Measurements from ENCODE around the gene SNRNP200.

SNRNP200 gene

DNA sequence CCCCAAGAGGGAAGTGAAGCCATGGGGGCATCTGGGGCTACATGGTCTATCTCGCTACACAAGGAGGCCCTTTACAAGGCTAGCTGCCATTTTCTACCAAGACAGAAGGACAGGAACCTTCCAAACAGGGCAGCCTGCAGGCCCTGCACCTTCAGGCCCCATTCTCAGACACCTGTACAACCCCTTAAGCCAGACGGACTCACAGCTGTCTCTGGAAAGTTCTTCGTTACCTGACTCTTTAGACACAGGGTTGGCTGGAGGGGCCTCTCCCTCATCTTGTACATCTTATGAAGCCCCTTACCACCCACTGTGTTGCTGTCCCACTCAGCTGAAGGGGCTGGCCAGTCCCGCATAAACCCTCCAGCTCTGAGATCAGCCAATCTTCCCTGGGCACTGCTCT is 56.7 kb downstream of the SNRNP200 start:
- DNase-seq, result no peak

DNA sequence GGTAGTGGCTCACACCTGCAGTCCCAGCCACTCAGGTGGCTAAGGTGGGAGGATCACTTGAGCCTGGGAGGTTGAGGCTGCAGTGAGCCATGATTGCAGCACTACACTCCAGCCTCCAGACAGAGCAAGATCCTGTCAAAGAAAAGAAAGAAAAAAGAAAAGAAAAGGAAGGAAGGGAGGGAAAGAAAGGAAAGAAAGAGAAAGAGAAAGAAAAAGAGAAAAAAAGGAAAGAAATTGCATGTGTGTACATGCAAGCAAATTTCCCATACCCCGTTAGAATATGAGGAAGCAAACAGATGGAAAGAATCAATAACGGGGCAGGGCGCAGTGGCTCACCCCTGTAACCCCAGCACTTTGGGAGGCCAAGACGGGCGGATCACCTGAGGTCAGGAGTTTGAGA is 57.5 kb downstream of the SNRNP200 start:
- no peak for DNase-seq

GRCh38 chr2:96247009-96247408 is 58.3 kb downstream of the SNRNP200 start:
- no peak for DNase-seq

GRCh38 chr2:96245609-96246390 is 59.5 kb downstream of the SNRNP200 start:
- DNase-seq, result no peak

- no peak for DNase-seq
Measured at GRCh38 chr2:96243843-96244242, 61.5 kb downstream of the SNRNP200 start.

GRCh38 chr2:96241900-96242611 is 63.3 kb downstream of the SNRNP200 start:
- DNase-seq, result peak; percentile 71

DNA sequence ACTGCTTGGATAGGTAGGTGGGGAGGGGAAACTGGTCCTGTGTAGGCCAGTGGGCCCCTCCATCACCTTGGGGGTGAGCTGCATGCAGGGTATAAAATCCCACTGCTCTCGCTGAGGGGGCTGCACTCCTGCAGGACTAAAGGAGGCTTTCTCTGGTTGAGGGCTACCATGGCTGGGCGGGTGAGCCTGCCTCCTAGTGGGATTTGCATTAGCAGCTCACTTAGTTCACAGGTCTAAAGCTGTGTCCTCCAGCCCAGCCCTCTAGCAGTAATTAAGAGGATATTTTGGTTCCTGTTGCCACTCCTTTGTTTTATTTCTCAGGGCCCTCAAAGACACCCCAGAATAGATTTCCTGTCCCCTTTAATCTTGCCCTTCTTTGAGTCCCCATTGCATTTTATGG is 64.1 kb downstream of the SNRNP200 start:
- DNase-seq, result no peak

- no peak for DNase-seq
Measured at GRCh38 chr2:96240341-96241038, 64.9 kb downstream of the SNRNP200 start.

GRCh38 chr2:96239745-96240264 is 65.5 kb downstream of the SNRNP200 start:
- DNase-seq, result no peak

DNA sequence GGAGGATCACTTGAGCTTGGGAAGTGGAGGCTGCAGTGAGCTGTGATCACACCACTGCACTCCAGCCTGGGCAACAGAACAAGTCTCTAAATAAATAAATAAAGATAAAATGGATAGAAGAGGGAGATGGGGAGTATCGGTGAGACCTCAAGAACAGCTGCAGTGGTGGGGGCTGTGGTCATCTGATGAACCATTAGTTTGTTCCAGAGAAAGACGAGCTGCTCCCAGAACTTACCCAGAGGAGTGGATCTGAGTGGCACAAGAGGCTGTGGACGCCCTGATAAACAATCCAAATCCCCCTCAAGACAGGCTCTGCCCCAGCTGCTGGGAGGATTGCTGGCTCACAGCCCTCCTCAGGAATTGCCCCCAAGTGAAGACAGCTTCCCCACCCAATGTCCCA is 66.3 kb downstream of the SNRNP200 start:
- DNase-seq, result no peak

- DNase-seq, result no peak
Measured at GRCh38 chr2:96238266-96238665, 67.1 kb downstream of the SNRNP200 start.

DNA sequence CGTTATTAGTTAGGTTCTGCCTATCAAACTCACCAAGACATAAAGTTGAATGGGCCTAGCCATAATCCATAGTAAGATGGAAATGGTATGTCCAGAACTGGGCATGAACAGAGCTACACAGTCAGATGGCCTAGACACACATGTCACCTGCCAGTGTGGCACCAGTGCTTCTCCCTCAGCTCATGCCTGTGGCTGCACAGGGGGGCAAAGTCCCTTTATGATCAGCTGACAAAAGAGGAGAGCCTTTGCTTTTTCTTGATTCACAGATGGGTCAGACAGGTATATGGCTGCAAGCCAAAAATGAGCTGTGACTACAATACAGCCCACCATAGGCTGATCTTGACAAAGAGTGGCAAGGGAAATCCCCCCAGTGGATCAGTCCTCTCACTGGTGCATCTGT is 68.5 kb downstream of the SNRNP200 start:
- no peak for DNase-seq

DNA sequence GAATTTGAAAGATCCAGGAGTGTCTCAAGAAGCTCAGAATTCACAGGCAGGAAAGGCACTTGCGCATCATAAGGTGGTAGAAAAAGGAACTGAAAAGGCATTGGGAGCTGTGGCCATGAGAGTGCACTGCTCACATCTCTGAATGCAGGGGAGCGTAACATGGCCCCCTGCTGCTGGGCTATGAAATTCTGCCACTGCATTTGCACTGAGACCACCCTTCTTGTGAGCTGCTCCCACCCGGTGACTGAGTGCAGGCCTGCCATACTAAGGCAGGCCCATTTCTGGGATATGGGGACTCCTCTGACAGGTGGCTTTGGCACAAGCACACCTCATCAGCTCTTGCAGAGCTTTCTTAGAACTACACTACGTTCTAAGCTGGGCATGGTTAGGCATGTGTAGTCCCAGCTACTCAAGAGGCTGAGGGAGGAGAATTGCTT is 71.4 kb downstream of the SNRNP200 start:
- DNase-seq, result no peak

DNA sequence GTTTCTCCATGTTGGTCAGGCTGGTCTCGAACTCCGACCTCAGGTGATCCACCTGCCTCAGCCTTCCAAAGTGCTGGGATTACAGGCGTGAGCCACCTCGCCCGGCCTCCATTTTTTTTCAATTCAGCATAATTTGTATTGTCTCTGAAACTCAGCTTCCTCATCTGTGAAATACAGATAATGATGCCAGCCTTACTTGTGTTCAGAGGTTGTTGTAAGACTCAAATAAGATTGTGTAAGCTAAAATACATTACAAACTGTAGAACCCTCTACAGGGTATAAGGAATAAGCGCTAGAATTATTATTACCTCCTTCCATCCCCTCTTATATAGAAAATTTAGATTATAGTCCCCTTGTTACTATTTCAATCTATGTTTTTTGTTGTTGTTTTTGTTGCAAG is 71.9 kb downstream of the SNRNP200 start:
- DNase-seq, result no peak

DNA sequence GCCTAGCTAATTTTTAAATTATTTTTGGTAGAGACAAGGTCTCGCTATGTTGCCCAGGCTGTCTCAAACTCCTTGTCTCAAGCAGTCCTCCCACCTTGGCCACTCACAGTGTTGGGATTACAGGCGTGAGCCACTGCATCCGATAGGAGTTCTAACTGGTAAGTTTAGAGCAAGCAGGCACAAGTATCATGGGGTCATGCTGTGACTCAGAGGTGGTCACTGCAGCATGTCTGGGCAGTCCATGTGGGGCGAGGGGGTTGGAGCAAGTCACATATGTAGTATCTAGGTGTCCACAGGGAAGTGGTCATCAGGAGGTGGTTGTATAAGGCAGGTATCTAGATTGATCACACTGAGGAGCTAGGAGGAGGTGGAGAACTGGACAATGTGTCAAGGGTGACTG is 74.0 kb downstream of the SNRNP200 start:
- DNase-seq, result no peak

DNA sequence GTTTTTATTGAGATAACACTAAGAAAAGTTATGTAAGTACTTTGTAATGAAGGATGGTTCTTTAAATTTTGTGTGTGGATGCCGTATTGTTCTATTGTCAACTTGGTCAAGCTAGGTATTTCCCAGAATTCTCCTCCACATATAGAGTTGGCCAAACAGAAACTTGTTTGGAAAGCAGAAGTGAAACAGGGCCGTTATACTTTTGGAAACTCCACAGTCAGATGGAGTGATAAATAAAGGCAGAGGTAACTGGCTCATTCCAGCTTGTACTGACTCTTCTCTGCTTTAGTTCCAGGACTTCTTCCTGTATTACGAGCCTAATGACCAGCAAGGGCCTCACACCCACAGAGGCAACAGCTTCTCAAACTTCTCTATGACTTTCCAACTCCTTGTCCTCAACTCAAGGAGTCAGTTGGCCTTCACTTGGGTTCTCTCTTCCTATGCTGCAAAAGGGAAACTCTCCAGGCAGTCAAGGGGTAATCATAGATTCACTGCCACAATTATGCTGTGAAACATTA is 80.3 kb downstream of the SNRNP200 start:
- DNase-seq, result no peak
